HepG2 (cell line): Measurements from ENCODE around the gene AKAP8L. TPM values are rescaled to one million over a fixed set of nuclear protein-coding genes. Genes with fewer than 3 reads are reported as not detected.

Experiments
- ATAC-seq: fragments of 200-7000 bp; cut with Tn5 transposase; 3 replicates; pipeline ENCODE4 v1.9.1; 2020; ENCODE audit warnings: mild to moderate bottlenecking, moderate library complexity
- BruUV-seq: library from RNA; stranded (reverse); fragments of 400-500 nt; replicated peaks from 2 replicates; lab custom pipeline; 2021; lab: Mats Ljungman, UMichigan
- CTCF ChIA-PET: fragments of 300-600 bp; formaldehyde crosslinking; extraction: SDS; loops from one replicate; lab custom pipeline; 2021; ENCODE audit warnings: low total read pairs, inconsistent platforms, low intra/inter-chr PET ratio; lab: Yijun Ruan, JAX
- POLR2A ChIA-PET: fragments of 350-600 bp; sonication (Branson Sonifier 250); formaldehyde crosslinking; loops from one replicate; lab custom pipeline; 2020; ENCODE audit warnings: antibody characterized with exemption, inconsistent platforms; lab: Yijun Ruan, JAX
- DNase-seq: peaks from one replicate; pipeline ENCODE4 v3.0.0-alpha.2; 2015; ENCODE audit warnings: low spot score
- FAIRE-seq: peaks from 3 replicates; lab custom pipeline; 2011; peaks lifted over from hg19 to GRCh38; lab: Jason Lieb, UNC
- H2AFZ ChIP-seq: one replicate; pipeline ENCODE4 v1.6.1; 2011; ENCODE audit warnings: low read length, inconsistent platforms
- H3K27ac ChIP-seq: fragments of 300-600 bp; 3 replicates; pipeline ENCODE4 v1.8.0; 2011; ENCODE audit warnings: mixed run types, mild to moderate bottlenecking, mixed read lengths, low read length, inconsistent platforms; ENCODE audit not compliant: insufficient read depth; ENCODE audit errors: extremely low read length
- H3K27me3 ChIP-seq, 2 experiments: fragments of 200-600 bp in 1 of 2; 2 replicates in 1 of 2; 3 replicates in 1 of 2; pipeline versions ENCODE4 v1.6.0 to v1.8.0; 2011; ENCODE audit warnings: low read length in 2 of 2, mild to moderate bottlenecking in 2 of 2, moderate library complexity in 2 of 2, inconsistent platforms in 1 of 2; ENCODE audit not compliant: insufficient read depth in 2 of 2, control insufficient read depth in 1 of 2
- H3K36me3 ChIP-seq, 2 experiments: fragments of 200-600 bp in 1 of 2; replicated peaks in 1 of 2; 2 replicates in 1 of 2; 3 replicates in 1 of 2; pipeline versions ENCODE4 v1.5.1 to v1.8.0; 2011; ENCODE audit warnings: low read length in 2 of 2, inconsistent platforms in 1 of 2; ENCODE audit not compliant: insufficient read depth in 2 of 2, control insufficient read depth in 1 of 2
- H3K4me1 ChIP-seq: 2 replicates; pipeline ENCODE4 v1.5.1; 2012; ENCODE audit warnings: low read length, inconsistent platforms; ENCODE audit not compliant: insufficient read depth
- H3K4me2 ChIP-seq: 2 replicates; pipeline ENCODE4 v1.6.0; 2011; ENCODE audit warnings: low read depth, low read length, inconsistent platforms
- H3K4me3 ChIP-seq, 3 experiments: fragments of 200-600 bp in 1 of 3; sonication (generic), shearing (Covaris generic) in 1 of 3; replicated peaks in 1 of 3; 2 replicates each; pipeline ENCODE4 v1.5.1; 2011 to 2016; ENCODE audit warnings: low read length in 3 of 3, inconsistent platforms in 2 of 3, low read depth in 2 of 3, mild to moderate bottlenecking in 2 of 3, control low read depth in 1 of 3, mixed read lengths in 1 of 3; ENCODE audit not compliant: insufficient read depth in 1 of 3
- H3K79me2 ChIP-seq: one replicate; pipeline ENCODE4 v1.6.1; 2011; ENCODE audit warnings: low read length, inconsistent platforms; ENCODE audit not compliant: insufficient read depth
- H3K9ac ChIP-seq: 2 replicates; pipeline ENCODE4 v1.6.0; 2011; ENCODE audit warnings: mild to moderate bottlenecking, low read depth, low read length, inconsistent platforms; ENCODE audit not compliant: insufficient read depth
- H3K9me3 ChIP-seq: 2 replicates; pipeline ENCODE4 v1.5.1; 2012; ENCODE audit warnings: mild to moderate bottlenecking, low read length
- H4K20me1 ChIP-seq: 2 replicates; pipeline ENCODE4 v1.6.0; 2011; ENCODE audit warnings: inconsistent platforms, mild to moderate bottlenecking, low read length, moderate library complexity; ENCODE audit not compliant: insufficient read depth
- BRCA1 ChIP-seq: sonication (generic); formaldehyde crosslinking; IDR thresholded peaks from 2 replicates; pipeline ENCODE4 v1.4.0; 2020; ENCODE audit warnings: missing genetic modification reagents
- EHMT2 ChIP-seq: fragments of 200-600 bp; sonication (generic); IDR thresholded peaks from 2 replicates; pipeline ENCODE4 v1.7.0; 2017; ENCODE audit warnings: antibody characterized with exemption, low read depth, low read length, borderline replicate concordance
- GLI4 ChIP-seq: sonication (generic); formaldehyde crosslinking; IDR thresholded peaks from 2 replicates; pipeline ENCODE4 v1.5.1; 2020; ENCODE audit warnings: missing genetic modification reagents, mild to moderate bottlenecking, moderate library complexity, borderline replicate concordance
- KMT2A ChIP-seq: sonication (generic); formaldehyde crosslinking; IDR thresholded peaks from 2 replicates; pipeline ENCODE4 v1.4.0; 2020; ENCODE audit warnings: missing genetic modification reagents
- RFX1 ChIP-seq: fragments of 450-650 bp; IDR thresholded peaks from 2 replicates; pipeline ENCODE4 v1.6.1; 2017
- ZNF7 ChIP-seq: IDR thresholded peaks from 2 replicates; pipeline ENCODE4 v1.6.1; 2016; ENCODE audit warnings: missing biosample characterization, missing genetic modification reagents
- ZNF703 ChIP-seq: sonication (generic); formaldehyde crosslinking; IDR thresholded peaks from 2 replicates; pipeline ENCODE4 v1.5.1; 2020; ENCODE audit warnings: missing genetic modification reagents, mild to moderate bottlenecking, moderate library complexity, borderline replicate concordance
- WGBS: methylation state at CpG from one replicate; pipeline ENCODE4 v1.1.6; 2017; ENCODE audit warnings: low lambda C conversion rate; 5-methylcytosine and 5-hydroxymethylcytosine counted together
- in situ Hi-C: cut with HindIII; loops from 2 replicates; pipeline ENCODE4 v1.10.0; 2017; ENCODE audit warnings: low pct_unique_long_range_greater_than_20kb; ENCODE audit not compliant: extremely low pct_ligation_motif_present
- intact Hi-C: fragments of 100-400 bp; cut with micrococcal nuclease; formaldehyde crosslinking; loops from one replicate; pipeline ENCODE4 v1.10.0; 2022; ENCODE audit not compliant: unreplicated experiment
- polyA plus RNA-seq, 8 experiments: library from polyadenylated mRNA; depleted of rRNA in 3 of 8; stranded (reverse) in 7 of 8; unstranded in 1 of 8; fragments of >200 nt; fragmentation: Illumina TruSeq in 4 of 8; extraction: Trizol in 4 of 8; gene quantifications; 2 replicates each; pipeline versions ENCODE4 v1.2.1 to v1.2.3, GENCODE V29; 2011 to 2016; ENCODE audit warnings: low read depth in 4 of 8, missing spikeins in 1 of 8, mixed read lengths in 1 of 8; ENCODE audit not compliant: insufficient read depth in 1 of 8
- total RNA-seq, 5 experiments: library from RNA; depleted of rRNA; stranded (reverse); fragments of >200 nt; fragmentation: Illumina TruSeq; extraction: Trizol; gene quantifications; 2 replicates each; pipeline ENCODE4 v1.2.3, GENCODE V29; 2016; ENCODE audit warnings: low read depth in 1 of 5
- TF ChIP-seq, protein P1 (sequence below): IDR thresholded peaks from 2 replicates; pipeline ENCODE4 v1.6.1; 2016; ENCODE audit warnings: low read depth
- TF ChIP-seq, protein P2 (sequence below): sonication (generic); formaldehyde crosslinking; IDR thresholded peaks from 2 replicates; pipeline ENCODE4 v1.8.1; 2023; ENCODE audit warnings: missing genetic modification reagents, mild to moderate bottlenecking, borderline replicate concordance

The AKAP8L gene
- total and polyA plus RNA-seq, 2 of the 13 experiments (the other 11 are each of a cell fraction or from before 2014, with no cell fraction given), result 48.2 to 49.6 TPM

DNA sequence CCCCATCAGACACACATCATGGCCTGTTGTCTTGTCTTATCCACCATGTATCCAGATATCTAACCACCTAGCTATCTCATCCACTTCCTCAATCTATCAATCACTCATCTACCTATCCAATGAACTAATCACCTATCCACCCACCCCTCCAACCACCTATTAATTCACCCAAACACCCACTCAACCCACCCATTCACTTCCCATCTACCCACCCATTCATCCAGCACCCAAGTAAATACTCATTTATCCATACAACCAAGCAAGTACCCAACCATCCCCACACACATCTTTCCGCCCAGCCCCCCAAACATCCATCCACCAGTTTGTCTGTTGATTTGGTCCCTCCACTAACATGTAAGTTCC is 31.7 kb upstream of the AKAP8L start:
- CTCF ChIA-PET, result no interaction called here
- no TSS peak for BruUV-seq
- no peak overlapping the region for H3K27ac ChIP-seq
- H3K4me3 ChIP-seq, result peak overlapping the region in 1 of 3 experiments; percentile 65; a peak in 2 of 6 replicates
- no peaks in the 10 kb centered on the region for H3K9me3 ChIP-seq
- TF ChIP-seq KMT2A (CRISPR knock-in tag) (no peak), BRCA1 (CRISPR knock-in tag) (no peak), GLI4 (CRISPR knock-in tag) (no peak), ZNF703 (no peak), EHMT2 (0 out of 2 replicates have a peak, but pooled peaks have one; percentile 49), RFX1 (no peak), ZNF7 (CRISPR knock-in tag) (no peak)
- TF ChIP-seq, protein P1, sequence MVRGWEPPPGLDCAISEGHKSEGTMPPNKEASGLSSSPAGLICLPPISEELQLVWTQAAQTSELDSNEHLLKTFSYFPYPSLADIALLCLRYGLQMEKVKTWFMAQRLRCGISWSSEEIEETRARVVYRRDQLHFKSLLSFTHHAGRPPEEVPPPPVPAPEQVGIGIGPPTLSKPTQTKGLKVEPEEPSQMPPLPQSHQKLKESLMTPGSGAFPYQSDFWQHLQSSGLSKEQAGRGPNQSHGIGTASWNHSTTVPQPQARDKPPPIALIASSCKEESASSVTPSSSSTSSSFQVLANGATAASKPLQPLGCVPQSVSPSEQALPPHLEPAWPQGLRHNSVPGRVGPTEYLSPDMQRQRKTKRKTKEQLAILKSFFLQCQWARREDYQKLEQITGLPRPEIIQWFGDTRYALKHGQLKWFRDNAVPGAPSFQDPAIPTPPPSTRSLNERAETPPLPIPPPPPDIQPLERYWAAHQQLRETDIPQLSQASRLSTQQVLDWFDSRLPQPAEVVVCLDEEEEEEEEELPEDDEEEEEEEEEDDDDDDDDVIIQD (CRISPR knock-in tag), result no peak
- TF ChIP-seq, protein P2, sequence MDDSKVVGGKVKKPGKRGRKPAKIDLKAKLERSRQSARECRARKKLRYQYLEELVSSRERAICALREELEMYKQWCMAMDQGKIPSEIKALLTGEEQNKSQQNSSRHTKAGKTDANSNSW (CRISPR knock-in tag), result no peak
- no peaks in the 10 kb centered on the region for H3K36me3 ChIP-seq
- H3K4me1 ChIP-seq, result peaks cover 37% of the 10 kb centered on the region
- no peak for DNase-seq
- H2AFZ ChIP-seq, result peak overlapping the region; percentile 52
- 94% methylated on average over 1 of the region's 1 CpG for WGBS
- no peak overlapping the region for H3K9ac ChIP-seq
- ATAC-seq, result no peak
- FAIRE-seq, result no peak
- H4K20me1 ChIP-seq, result no peaks in the 10 kb centered on the region
- no peaks in the 10 kb centered on the region for H3K27me3 ChIP-seq
- H3K4me2 ChIP-seq, result peak overlapping the region; percentile 80
- in situ Hi-C loops, result no loop called here
- POLR2A ChIA-PET, result no interaction called here
- no peaks in the 10 kb centered on the region for H3K79me2 ChIP-seq
- intact Hi-C loops, result no loop called here
